BLaER1 treated with 17β-estradiol and CSF1 and Interleukin-3, amounts not matched to agents 10 nM and 100 nM (cell line): ENCODE measurements around the gene TMPRSS4.

Experiments used
- H3K27ac ChIP-seq, 11 experiments: shearing (Covaris generic); formaldehyde crosslinking; 2 replicates each; pipeline ENCODE4 v1.8.1; 2022
- H3K27me3 ChIP-seq, 11 experiments: shearing (Covaris generic); formaldehyde crosslinking; 2 replicates each; pipeline ENCODE4 v1.8.1; 2022
- H3K36me3 ChIP-seq, 11 experiments: shearing (Covaris generic); formaldehyde crosslinking; 2 replicates each; pipeline ENCODE4 v1.8.1; 2022
- H3K4me1 ChIP-seq, 10 experiments: shearing (Covaris generic); formaldehyde crosslinking; 2 replicates each; pipeline ENCODE4 v1.8.1; 2022
- H3K4me2 ChIP-seq, 11 experiments: shearing (Covaris generic); formaldehyde crosslinking; 2 replicates each; pipeline ENCODE4 v1.8.1; 2022
- H3K4me3 ChIP-seq, 10 experiments: shearing (Covaris generic); formaldehyde crosslinking; 2 replicates each; pipeline ENCODE4 v1.8.1; 2022
- H3K9ac ChIP-seq, 11 experiments: shearing (Covaris generic); formaldehyde crosslinking; 2 replicates each; pipeline ENCODE4 v1.8.1; 2022
- H3K9me3 ChIP-seq, 11 experiments: shearing (Covaris generic); formaldehyde crosslinking; replicated peaks in 1 of 11; 2 replicates each; pipeline ENCODE4 v1.8.1; 2022
- H4K20me1 ChIP-seq, 11 experiments: shearing (Covaris generic); formaldehyde crosslinking; 2 replicates each; pipeline ENCODE4 v1.8.1; 2022
- Cebpa-rat ChIP-seq, 11 experiments: shearing (Covaris generic); IDR thresholded peaks; 2 replicates each; pipeline ENCODE4 v1.8.1; 2022

Gene TMPRSS4

GRCh38 chr11:118068945-118069612 lies 7.8 kb upstream of the TMPRSS4 start:
- H3K4me1 ChIP-seq: peaks cover 0 to 6% (median 1%) of the 10 kb centered on the region in 10 experiments; a peak in 2 of 20 replicates
- no peak overlapping the region for H3K4me2 ChIP-seq
- H3K4me3 ChIP-seq: no peak overlapping the region
- H3K27me3 ChIP-seq: no peaks in the 10 kb centered on the region
- H3K27ac ChIP-seq: no peak overlapping the region
- H3K9ac ChIP-seq: no peak overlapping the region
- no peaks in the 10 kb centered on the region for H3K9me3 ChIP-seq
- no peaks in the 10 kb centered on the region for H4K20me1 ChIP-seq
- TF ChIP-seq Cebpa-rat (IDR thresholded peaks at IDR 0.05): no peak
- H3K36me3 ChIP-seq: no peaks in the 10 kb centered on the region

GRCh38 chr11:118071416-118072030 lies 5.4 kb upstream of the TMPRSS4 start:
- Histone ChIP-seq H4K20me1 (no peaks in the 10 kb centered on the region), H3K36me3 (no peaks in the 10 kb centered on the region), H3K4me2 (no peak overlapping the region), H3K4me3 (no peak overlapping the region), H3K27me3 (no peaks in the 10 kb centered on the region), H3K9ac (no peak overlapping the region), H3K27ac (no peak overlapping the region), H3K4me1 (peaks cover 0 to 8% (median 5%) of the 10 kb centered on the region in 10 experiments; a peak in 2 of 20 replicates), H3K9me3 (no peaks in the 10 kb centered on the region)
- no peak for TF ChIP-seq Cebpa-rat (IDR thresholded peaks at IDR 0.05)

DNA sequence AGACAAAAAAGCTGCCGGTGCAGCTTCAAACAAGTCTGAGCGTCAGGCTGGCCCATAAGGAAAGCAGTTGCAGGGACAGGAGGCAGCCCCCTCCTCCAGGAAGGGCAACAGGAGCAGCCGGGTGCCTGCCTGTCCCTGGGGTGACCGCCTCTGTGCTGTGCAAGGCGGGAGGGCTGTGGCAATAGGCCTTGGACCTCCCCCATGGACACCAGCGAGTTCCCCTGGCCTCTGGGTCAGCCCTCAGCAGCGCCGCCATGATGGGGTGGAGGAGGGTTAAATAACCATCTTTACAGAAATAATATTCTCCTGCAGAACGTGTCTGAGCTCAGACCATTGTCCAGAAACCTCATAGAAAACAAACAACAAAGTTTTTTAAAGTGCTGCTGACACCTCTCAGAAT lies 3.3 kb upstream of the TMPRSS4 start:
- H3K4me2 ChIP-seq: peak overlapping the region in 1 of 11 experiments; percentile 28; a peak in 1 of 22 replicates
- H3K27ac ChIP-seq: no peak overlapping the region
- peaks cover 0 to 12% (median 8%) of the 10 kb centered on the region in 10 experiments; a peak in 4 of 20 replicates for H3K4me1 ChIP-seq
- no peak overlapping the region for H3K4me3 ChIP-seq
- no peak overlapping the region for H3K9ac ChIP-seq
- no peaks in the 10 kb centered on the region for H3K9me3 ChIP-seq
- no peak for TF ChIP-seq Cebpa-rat (IDR thresholded peaks at IDR 0.05)
- no peaks in the 10 kb centered on the region for H3K27me3 ChIP-seq
- no peaks in the 10 kb centered on the region for H4K20me1 ChIP-seq
- no peaks in the 10 kb centered on the region for H3K36me3 ChIP-seq

DNA sequence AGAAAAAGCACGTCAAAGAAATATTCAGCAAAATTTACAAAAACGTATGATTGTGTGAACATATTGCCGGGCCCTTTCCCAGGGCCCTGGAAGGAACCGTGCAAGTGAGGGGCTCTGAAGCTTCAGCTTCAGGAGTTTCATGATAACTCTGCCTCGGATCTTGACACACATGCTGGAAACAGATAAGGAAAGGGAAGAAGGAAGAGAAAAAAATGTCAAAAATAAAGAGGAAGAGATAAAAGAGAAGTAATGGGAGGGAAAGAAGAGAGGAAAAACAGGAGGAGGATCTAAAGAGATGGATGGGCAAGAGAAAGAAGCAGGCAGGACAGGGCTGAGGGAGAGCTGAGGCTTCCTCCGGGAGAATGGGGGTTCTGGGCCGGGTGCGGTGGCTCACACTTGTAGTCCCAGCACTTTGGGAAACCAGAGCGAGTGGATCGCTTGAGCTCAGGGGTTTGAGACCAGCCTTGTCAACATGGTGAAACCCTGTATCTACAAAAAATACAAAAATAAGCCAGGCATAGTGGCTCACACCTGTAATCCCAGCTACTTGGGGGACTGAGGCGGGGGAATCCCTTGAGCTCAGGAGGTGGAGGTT lies 2.7 kb upstream of the TMPRSS4 start:
- no peaks in the 10 kb centered on the region for H3K27me3 ChIP-seq
- no peaks in the 10 kb centered on the region; a peak in 1 of 22 replicates for H4K20me1 ChIP-seq
- peaks cover 0 to 12% (median 8%) of the 10 kb centered on the region in 10 experiments; a peak in 4 of 20 replicates for H3K4me1 ChIP-seq
- no peak overlapping the region for H3K9ac ChIP-seq
- no peak for TF ChIP-seq Cebpa-rat (IDR thresholded peaks at IDR 0.05)
- H3K4me3 ChIP-seq: no peak overlapping the region
- no peak overlapping the region for H3K27ac ChIP-seq
- H3K4me2 ChIP-seq: peak overlapping the region in 2 of 11 experiments; percentile 36 to 44; a peak in 3 of 22 replicates
- no peaks in the 10 kb centered on the region for H3K36me3 ChIP-seq
- H3K9me3 ChIP-seq: no peaks in the 10 kb centered on the region

DNA sequence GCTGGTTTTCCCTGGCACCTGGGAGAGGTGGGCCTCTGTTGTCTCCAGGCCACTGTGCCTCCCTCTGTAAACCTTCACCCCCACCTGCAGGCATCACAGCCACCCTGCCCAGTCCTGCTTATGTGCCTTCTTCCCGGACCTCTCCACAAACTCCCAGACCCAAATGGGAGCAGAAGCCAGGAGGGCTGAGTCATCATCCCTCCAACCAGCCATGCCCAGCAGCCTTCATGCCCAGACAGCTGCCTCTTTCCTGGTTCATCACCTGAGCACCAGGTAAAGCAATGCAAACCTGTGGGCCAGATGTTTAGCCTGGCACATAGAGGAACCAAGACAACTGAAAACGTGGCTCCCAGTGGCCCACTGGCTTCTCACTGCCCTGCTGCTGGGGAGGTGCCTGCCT lies 2.1 kb upstream of the TMPRSS4 start:
- H3K4me3 ChIP-seq: no peak overlapping the region
- no peaks in the 10 kb centered on the region for H3K36me3 ChIP-seq
- no peaks in the 10 kb centered on the region for H3K27me3 ChIP-seq
- peaks cover 0 to 12% (median 8%) of the 10 kb centered on the region in 10 experiments; a peak in 4 of 20 replicates for H3K4me1 ChIP-seq
- no peak overlapping the region for H3K4me2 ChIP-seq
- H3K27ac ChIP-seq: no peak overlapping the region
- no peaks in the 10 kb centered on the region for H3K9me3 ChIP-seq
- no peak overlapping the region for H3K9ac ChIP-seq
- TF ChIP-seq Cebpa-rat (IDR thresholded peaks at IDR 0.05): no peak
- H4K20me1 ChIP-seq: no peaks in the 10 kb centered on the region; a peak in 1 of 22 replicates

GRCh38 chr11:118078911-118079411 lies 2.1 kb downstream of the TMPRSS4 start:
- Histone ChIP-seq H3K4me3 (no peak overlapping the region), H3K9me3 (no peaks in the 10 kb centered on the region), H3K27ac (no peak overlapping the region), H3K36me3 (no peaks in the 10 kb centered on the region), H3K9ac (no peak overlapping the region), H3K4me1 (peaks cover 21 to 37% (median 32%) of the 10 kb centered on the region in 10 experiments), H3K27me3 (no peaks in the 10 kb centered on the region; a peak in 1 of 22 replicates), H3K4me2 (0 out of 22 replicates have a peak overlapping the region, but pooled peaks of 1 of the 11 experiments have one; percentile 10), H4K20me1 (no peaks in the 10 kb centered on the region; a peak in 1 of 22 replicates)
- no peak for TF ChIP-seq Cebpa-rat (IDR thresholded peaks at IDR 0.05)

- peaks cover 26 to 41% (median 34%) of the 10 kb centered on the region in 10 experiments for H3K4me1 ChIP-seq
- no peak for TF ChIP-seq Cebpa-rat (IDR thresholded peaks at IDR 0.05)
- no peaks in the 10 kb centered on the region for H3K36me3 ChIP-seq
- H3K27ac ChIP-seq: no peak overlapping the region
- no peak overlapping the region for H3K4me3 ChIP-seq
- no peaks in the 10 kb centered on the region for H3K9me3 ChIP-seq
- no peaks in the 10 kb centered on the region; a peak in 1 of 22 replicates for H3K27me3 ChIP-seq
- no peak overlapping the region for H3K4me2 ChIP-seq
- H4K20me1 ChIP-seq: no peaks in the 10 kb centered on the region; a peak in 1 of 22 replicates
- H3K9ac ChIP-seq: no peak overlapping the region
These were observed 2.6 kb downstream of the TMPRSS4 start for GRCh38 chr11:118079491-118079890.

- Histone ChIP-seq H3K4me1 (peaks cover 30 to 48% (median 37%) of the 10 kb centered on the region in 10 experiments), H3K9me3 (peaks cover 0 to 6% (median 0%) of the 10 kb centered on the region in 11 experiments; a peak in 4 of 22 replicates), H3K27me3 (no peaks in the 10 kb centered on the region; a peak in 1 of 22 replicates), H3K4me2 (no peak overlapping the region), H3K27ac (no peak overlapping the region), H4K20me1 (no peaks in the 10 kb centered on the region; a peak in 1 of 22 replicates), H3K36me3 (no peaks in the 10 kb centered on the region), H3K9ac (no peak overlapping the region), H3K4me3 (no peak overlapping the region)
- no peak for TF ChIP-seq Cebpa-rat (IDR thresholded peaks at IDR 0.05)
These were observed 3.4 kb downstream of the TMPRSS4 start for GRCh38 chr11:118080296-118080695.
